ENCODE data around the gene DNAJC21.
"Not testable (repeated sequence)": the region's sequence is repeated elsewhere in the genome, so short reads cannot be mapped to it uniquely, and the experiment has no call there.

Gene DNAJC21

GRCh38 chr5:34923694-34924461, 5.5 kb upstream of the DNAJC21 start:
- DNase-seq (ENCODE audit: low spot score) = no peak

GRCh38 chr5:34924462-34924765, 4.9 kb upstream of the DNAJC21 start:
- no peak for DNase-seq (ENCODE audit: low spot score)

- DNase-seq (ENCODE audit: low spot score) = no peak
These were observed 3.0 kb upstream of the DNAJC21 start for GRCh38 chr5:34926318-34926888.

GRCh38 chr5:34927785-34928184, 1.6 kb upstream of the DNAJC21 start:
- no peak for DNase-seq (ENCODE audit: low spot score)

- no peak for DNase-seq (ENCODE audit: low spot score)
These were observed 1.1 kb upstream of the DNAJC21 start for GRCh38 chr5:34928267-34928666.

- DNase-seq (ENCODE audit: low spot score) = peak; percentile 82
These were observed 532 bp downstream of the DNAJC21 start for GRCh38 chr5:34929720-34930461.

GRCh38 chr5:34930462-34930844, 1.1 kb downstream of the DNAJC21 start:
- DNase-seq (ENCODE audit: low spot score) = no peak

- no peak for DNase-seq (ENCODE audit: low spot score)
These were observed 1.5 kb downstream of the DNAJC21 start for GRCh38 chr5:34930870-34931269.

- DNase-seq (ENCODE audit: low spot score) = no peak
These were observed 3.6 kb downstream of the DNAJC21 start for GRCh38 chr5:34932947-34933346.

- DNase-seq (ENCODE audit: low spot score) = no peak
These were observed 12.6 kb downstream of the DNAJC21 start for GRCh38 chr5:34941936-34942335.

- no peak for DNase-seq (ENCODE audit: low spot score)
These were observed 14.7 kb downstream of the DNAJC21 start for GRCh38 chr5:34944044-34944443.

- no peak for DNase-seq (ENCODE audit: low spot score)
These were observed 15.2 kb downstream of the DNAJC21 start for GRCh38 chr5:34944460-34945047.

GRCh38 chr5:34957321-34957720, 28.0 kb downstream of the DNAJC21 start:
- DNase-seq (ENCODE audit: low spot score) = no peak

- peak; percentile 27 for DNase-seq (ENCODE audit: low spot score)
These were observed 28.7 kb downstream of the DNAJC21 start for GRCh38 chr5:34957857-34958690.

GRCh38 chr5:34959323-34959722, 30.0 kb downstream of the DNAJC21 start:
- no peak for DNase-seq (ENCODE audit: low spot score)

- no peak for DNase-seq (ENCODE audit: low spot score)
These were observed 38.2 kb downstream of the DNAJC21 start for GRCh38 chr5:34967540-34967939.

GRCh38 chr5:34968258-34968657, 38.9 kb downstream of the DNAJC21 start:
- DNase-seq (ENCODE audit: low spot score) = no peak

GRCh38 chr5:34970552-34970951, 41.2 kb downstream of the DNAJC21 start:
- no peak for DNase-seq (ENCODE audit: low spot score)

GRCh38 chr5:34971655-34972054, 42.3 kb downstream of the DNAJC21 start:
- DNase-seq (ENCODE audit: low spot score) = not testable (repeated sequence)

GRCh38 chr5:34976347-34976746, 47.0 kb downstream of the DNAJC21 start:
- no peak for DNase-seq (ENCODE audit: low spot score)

- no peak for DNase-seq (ENCODE audit: low spot score)
These were observed 48.7 kb downstream of the DNAJC21 start for GRCh38 chr5:34977934-34978613.

All from Ammon's horn (tissue), 1 donor.